Esophagus muscularis mucosa (tissue), 4 donors: Measurements from ENCODE around the gene ACTRT3. TPM values are rescaled to one million over a fixed set of nuclear protein-coding genes. Genes with fewer than 3 reads are reported as not detected.
A peak's percentile ranks its signal among the peaks of the same experiment; 100 is the strongest.
"Not testable (repeated sequence)": the region's sequence is repeated elsewhere in the genome, so short reads cannot be mapped to it uniquely, and the experiment has no call there.

ENCODE experiments used
- DNase-seq: peaks from one replicate; pipeline ENCODE4 v3.0.0-alpha.2; 2017; ENCODE audit errors: extremely low spot score
- H3K27ac ChIP-seq, 4 donors: fragments of 200-600 bp; sonication (generic); replicated peaks in 1 of 4; 1 replicate in 3 of 4; 2 replicates in 1 of 4; pipeline ENCODE4 v1.5.1; 2016 to 2019; ENCODE audit warnings: mild to moderate bottlenecking in 1 of 4
- H3K27me3 ChIP-seq, 4 donors: fragments of 200-600 bp; sonication (generic); one replicate each; pipeline versions ENCODE4 v1.5.1 to v1.6.0; 2016 to 2019
- H3K36me3 ChIP-seq, 4 donors: fragments of 200-600 bp; sonication (generic); one replicate each; pipeline ENCODE4 v1.5.1; 2016 to 2019
- H3K4me1 ChIP-seq, 4 donors: fragments of 200-600 bp; sonication (generic); one replicate each; pipeline ENCODE4 v1.5.1; 2016 to 2019
- H3K4me3 ChIP-seq, 4 donors: fragments of 200-600 bp; sonication (generic); 1 replicate in 2 of 4; 2 replicates in 2 of 4; pipeline ENCODE4 v1.5.1; 2016 to 2019; ENCODE audit warnings: mild to moderate bottlenecking in 4 of 4, moderate library complexity in 1 of 4
- H3K9me3 ChIP-seq, 4 donors: fragments of 200-600 bp; sonication (generic); 1 replicate in 3 of 4; 2 replicates in 1 of 4; pipeline ENCODE4 v1.5.1; 2016 to 2019
- CTCF ChIP-seq, 3 experiments: fragments of 200-600 bp in 2 of 3; fragments of 450-650 bp in 1 of 3; sonication (generic) in 2 of 3; IDR thresholded peaks; one replicate each; pipeline ENCODE4 v1.5.1; 2017 to 2019; ENCODE audit warnings: antibody characterized with exemption in 3 of 3, mild to moderate bottlenecking in 2 of 3, moderate library complexity in 1 of 3
- EP300 ChIP-seq: sonication (generic); formaldehyde crosslinking; IDR thresholded peaks from one replicate; pipeline ENCODE4 v1.6.1; 2017; ENCODE audit warnings: antibody characterized with exemption
- POLR2A ChIP-seq: fragments of 450-650 bp; IDR thresholded peaks from one replicate; pipeline ENCODE4 v1.6.1; 2017; ENCODE audit warnings: antibody characterized with exemption, moderate library complexity, mild to moderate bottlenecking, low read depth
- POLR2AphosphoS5 ChIP-seq, 2 donors: sonication (generic); formaldehyde crosslinking; IDR thresholded peaks; one replicate each; pipeline ENCODE4 v1.6.1; 2017; ENCODE audit warnings: antibody characterized with exemption in 2 of 2
- WGBS: methylation state at CpG from one replicate; pipeline ENCODE4 v1.1.5; 2018; 5-methylcytosine and 5-hydroxymethylcytosine counted together
- intact Hi-C: fragments of 100-400 bp; cut with DNase I; formaldehyde crosslinking; loops from one replicate; pipeline ENCODE4 v1.15.1; 2023
- total RNA-seq, 4 donors: library from RNA; depleted of rRNA; stranded (reverse); fragments of >200 nt; gene quantifications; one replicate each; pipeline versions ENCODE4 v1.1.0 to v1.2.1, GENCODE V29; 2016

The ACTRT3 gene
- total RNA-seq, 4 donors from 2014 or later, result 2.7 to 4.5 (median 4.3) TPM

GRCh38 chr3:169748670-169749069, 20.7 kb downstream of the ACTRT3 start:
- DNase-seq, result no peak
- Histone ChIP-seq H3K27me3 (peaks cover 0 to 13% (median 0%) of the 10 kb centered on the region in 4 donors), H3K9me3 (no peaks in the 10 kb centered on the region), H3K27ac (no peak overlapping the region), H3K4me1 (peaks cover 0 to 6% (median 3%) of the 10 kb centered on the region in 4 donors), H3K4me3 (no peak overlapping the region), H3K36me3 (no peaks in the 10 kb centered on the region)
- TF ChIP-seq EP300 (no peak), POLR2AphosphoS5 (IDR thresholded peaks at IDR 0.05) (no peak), CTCF (IDR thresholded peaks at IDR 0.05) (no peak), POLR2A (no peak)
- WGBS, result 79% methylated on average over 3 of the region's 3 CpGs
- intact Hi-C loops, result loop anchor here (5.0 to 10.0 kb wide), 3 partner anchors 81 to 884 kb away; no protein-coding TSS in a partner anchor

GRCh38 chr3:169746924-169747323, 22.4 kb downstream of the ACTRT3 start:
- 68% methylated on average over 6 of the region's 6 CpGs for WGBS
- no peak overlapping the region for H3K4me3 ChIP-seq
- H3K36me3 ChIP-seq, result no peaks in the 10 kb centered on the region
- H3K9me3 ChIP-seq, result no peaks in the 10 kb centered on the region
- peaks cover 0 to 13% (median 0%) of the 10 kb centered on the region in 4 donors for H3K27me3 ChIP-seq
- TF ChIP-seq CTCF (IDR thresholded peaks at IDR 0.05) (no peak), POLR2A (no peak)
- DNase-seq, result no peak
- H3K4me1 ChIP-seq, result peaks cover 0 to 6% (median 3%) of the 10 kb centered on the region in 4 donors
- intact Hi-C loops, result loop anchor here (5.0 to 10.0 kb wide), 3 partner anchors 80 to 882 kb away; no protein-coding TSS in a partner anchor
- no peak overlapping the region for H3K27ac ChIP-seq

GRCh38 chr3:169744366-169745054, 24.9 kb downstream of the ACTRT3 start:
- Histone ChIP-seq H3K27me3 (peaks cover 0 to 9% (median 0%) of the 10 kb centered on the region in 4 donors), H3K27ac (no peak overlapping the region), H3K36me3 (no peaks in the 10 kb centered on the region), H3K9me3 (no peaks in the 10 kb centered on the region), H3K4me1 (peaks cover 0 to 6% (median 3%) of the 10 kb centered on the region in 4 donors), H3K4me3 (no peak overlapping the region)
- TF ChIP-seq POLR2AphosphoS5 (IDR thresholded peaks at IDR 0.05) (no peak), POLR2A (no peak), EP300 (no peak), CTCF (IDR thresholded peaks at IDR 0.05) (peak; percentile 47 to 60 (median 56))
- no peak for DNase-seq
- intact Hi-C loops, result loop anchor here (5.0 to 10.0 kb wide), 3 partner anchors 77 to 880 kb away; no protein-coding TSS in a partner anchor
- WGBS, result 81% methylated on average over 1 of the region's 1 CpG

- Histone ChIP-seq H3K9me3 (peaks cover 0 to 10% (median 5%) of the 10 kb centered on the region in 4 donors), H3K27ac (no peak overlapping the region), H3K27me3 (no peaks in the 10 kb centered on the region), H3K36me3 (no peaks in the 10 kb centered on the region), H3K4me1 (peaks cover 0 to under 1% (median under 1%) of the 10 kb centered on the region in 4 donors), H3K4me3 (no peak overlapping the region)
- TF ChIP-seq POLR2AphosphoS5 (IDR thresholded peaks at IDR 0.05), result no peak
- TF ChIP-seq POLR2A, result no peak
- TF ChIP-seq CTCF (IDR thresholded peaks at IDR 0.05), result no peak
- no peak for TF ChIP-seq EP300
- 66% methylated on average over 2 of the region's 2 CpGs for WGBS
- DNase-seq, result no peak
- intact Hi-C loops, result no loop called here
These were observed 30.3 kb downstream of the ACTRT3 start for GRCh38 chr3:169739067-169739466.

- intact Hi-C loops, H3K36me3 ChIP-seq, H3K27me3 ChIP-seq, DNase-seq, H3K4me1 ChIP-seq, H3K27ac ChIP-seq, H3K4me3 ChIP-seq: not testable (repeated sequence)
- peaks cover 0 to 24% (median 12%) of the 10 kb centered on the region in 4 donors for H3K9me3 ChIP-seq
These were observed 37.5 kb downstream of the ACTRT3 start for GRCh38 chr3:169731857-169732256.
